Esophagus squamous epithelium (tissue), 5 donors: Measurements from ENCODE around the gene SDF2L1. TPM values are rescaled to one million over a fixed set of nuclear protein-coding genes. Genes with fewer than 3 reads are reported as not detected.

Experiments used
- DNase-seq: peaks from one replicate; lab custom pipeline; 2025; lab: John Stamatoyannopoulos, UW
- H3K27ac ChIP-seq, 4 donors: fragments of 200-600 bp; sonication (generic); one replicate each; pipeline ENCODE4 v1.5.1; 2016 to 2019; ENCODE audit warnings: mild to moderate bottlenecking in 1 of 4
- H3K27me3 ChIP-seq, 4 donors: fragments of 200-600 bp; sonication (generic); 1 replicate in 3 of 4; 2 replicates in 1 of 4; pipeline versions ENCODE4 v1.5.1 to v1.6.0; 2017 to 2021; ENCODE audit warnings: antibody characterized with exemption in 1 of 4
- H3K36me3 ChIP-seq, 3 donors: fragments of 200-600 bp; sonication (generic); one replicate each; pipeline ENCODE4 v1.5.1; 2016 to 2019
- H3K4me1 ChIP-seq, 3 donors: fragments of 200-600 bp; sonication (generic); one replicate each; pipeline ENCODE4 v1.5.1; 2017 to 2019
- H3K4me3 ChIP-seq, 4 donors: fragments of 200-600 bp; sonication (generic); 1 replicate in 3 of 4; 2 replicates in 1 of 4; pipeline ENCODE4 v1.5.1; 2016 to 2019; ENCODE audit warnings: mild to moderate bottlenecking in 2 of 4, moderate library complexity in 1 of 4
- H3K9me3 ChIP-seq, 3 donors: fragments of 200-600 bp; sonication (generic); one replicate each; pipeline ENCODE4 v1.5.1; 2016 to 2019
- CTCF ChIP-seq, 6 experiments: fragments of 450-650 bp in 4 of 6; fragments of 200-600 bp in 2 of 6; sonication (generic) in 2 of 6; IDR thresholded peaks; one replicate each; pipeline ENCODE4 v1.5.1; 2016 to 2019; ENCODE audit warnings: antibody characterized with exemption in 6 of 6, mild to moderate bottlenecking in 4 of 6, moderate library complexity in 4 of 6
- POLR2A ChIP-seq, 4 donors: fragments of 450-650 bp; IDR thresholded peaks; one replicate each; pipeline ENCODE4 v1.6.1; 2017; ENCODE audit warnings: antibody characterized with exemption in 4 of 4, mild to moderate bottlenecking in 4 of 4, moderate library complexity in 3 of 4
- WGBS, 2 donors: methylation state at CpG; one replicate each; pipeline ENCODE4 v1.1.5; 2018; 5-methylcytosine and 5-hydroxymethylcytosine counted together
- intact Hi-C: fragments of 100-400 bp; cut with DNase I; formaldehyde crosslinking; loops from one replicate; pipeline ENCODE4 v1.15.0; 2022
- total RNA-seq, 4 donors: library from RNA; depleted of rRNA; stranded (reverse); fragments of >200 nt; gene quantifications; one replicate each; pipeline ENCODE4 v1.1.0, GENCODE V29; 2016
- donor health status: DM: yes; HTN: yes; CAD: no.

SDF2L1 gene
- total RNA-seq, 4 donors from 2014 or later: 19.6 to 29.7 (median 24.6) TPM

- Histone ChIP-seq H3K4me1 (peaks cover 14 to 37% (median 16%) of the 10 kb centered on the region in 3 donors), H3K27me3 (peaks cover 0 to 12% (median 0%) of the 10 kb centered on the region in 4 donors), H3K36me3 (peaks cover 0 to 12% (median 0%) of the 10 kb centered on the region in 3 donors), H3K4me3 (peak overlapping the region; percentile 39 to 87 (median 56)), H3K9me3 (no peaks in the 10 kb centered on the region), H3K27ac (peak overlapping the region; percentile 21 to 66 (median 50))
- TF ChIP-seq POLR2A (IDR thresholded peaks at IDR 0.05) (no peak), CTCF (IDR thresholded peaks at IDR 0.05) (no peak)
- 0% methylated on average over 5 to 38 of the region's 44 CpGs for whole genome bisulfite sequencing, 2 donors
- intact Hi-C loops: no loop called here
- DNase-seq: peak; percentile 25
Observed at GRCh38 chr22:21652010-21652546, 10.0 kb downstream of the SDF2L1 start.

- intact Hi-C loops: no loop called here
- peaks cover 0 to 19% (median 0%) of the 10 kb centered on the region in 4 donors for H3K27me3 ChIP-seq
Observed at GRCh38 chr22:21652547-21653545, 10.7 kb downstream of the SDF2L1 start.

GRCh38 chr22:21657020-21657359, 14.9 kb downstream of the SDF2L1 start:
- no peak for TF ChIP-seq CTCF (IDR thresholded peaks at IDR 0.05)
- TF ChIP-seq POLR2A (IDR thresholded peaks at IDR 0.05): no peak
- intact Hi-C loops: no loop called here
- WGBS, 2 donors: 26 to 44% methylated on average over 17 of the region's 17 CpGs
- DNase-seq: no peak
- H3K9me3 ChIP-seq: no peaks in the 10 kb centered on the region
- H3K4me1 ChIP-seq: peaks cover 12 to 36% (median 19%) of the 10 kb centered on the region in 3 donors
- peaks cover 0 to 26% (median 0%) of the 10 kb centered on the region in 4 donors for H3K27me3 ChIP-seq
- peak overlapping the region; percentile 33 to 70 (median 56) for H3K4me3 ChIP-seq
- H3K27ac ChIP-seq: peak overlapping the region in 3 of 4 donors; percentile 47 to 78 (median 58)
- H3K36me3 ChIP-seq: no peaks in the 10 kb centered on the region

More at GRCh38 chr22:21652547-21653545, 10.7 kb downstream of the SDF2L1 start:
- Histone ChIP-seq H3K4me3 (peak overlapping the region; percentile 39 to 87 (median 56)), H3K4me1 (peaks cover 19 to 45% (median 21%) of the 10 kb centered on the region in 3 donors), H3K27ac (peak overlapping the region in 2 of 4 donors; percentile 21 to 51), H3K36me3 (peaks cover 0 to 12% (median 0%) of the 10 kb centered on the region in 3 donors), H3K9me3 (no peaks in the 10 kb centered on the region)
- 11 to 72% methylated on average over 6 to 12 of the region's 40 CpGs for WGBS, 2 donors
- TF ChIP-seq POLR2A (IDR thresholded peaks at IDR 0.05) (no peak), CTCF (IDR thresholded peaks at IDR 0.05) (no peak)
- DNase-seq: no peak

- H3K27me3 ChIP-seq: peaks cover 0 to 26% (median 0%) of the 10 kb centered on the region in 4 donors
- H3K36me3 ChIP-seq: no peaks in the 10 kb centered on the region
- H3K4me1 ChIP-seq: peaks cover 7 to 31% (median 16%) of the 10 kb centered on the region in 3 donors
- intact Hi-C loops: no loop called here
- DNase-seq: peak; percentile 13
- TF ChIP-seq CTCF (IDR thresholded peaks at IDR 0.05) (peak in 1 of 6 experiments; percentile 35), POLR2A (IDR thresholded peaks at IDR 0.05) (peak in 1 of 4 donors; percentile 49)
- H3K27ac ChIP-seq: peak overlapping the region; percentile 24 to 78 (median 53)
- 2 to 4% methylated on average over 6 to 7 of the region's 79 CpGs for WGBS, 2 donors
- H3K9me3 ChIP-seq: no peaks in the 10 kb centered on the region
- peak overlapping the region; percentile 33 to 70 (median 56) for H3K4me3 ChIP-seq
Observed at GRCh38 chr22:21657360-21658032, 15.4 kb downstream of the SDF2L1 start.
